ENCODE measurements around the gene CREB5. TPM values are rescaled to one million over a fixed set of nuclear protein-coding genes. Genes with fewer than 3 reads are reported as not detected.

The CREB5 gene
- polyA plus RNA-seq, 1 donor from 2014 or later = 3.7 TPM

GRCh38 chr7:28509251-28510025 lies 97.1 kb downstream of the CREB5 start:
- Histone ChIP-seq H3K79me2 (replicated peaks; ENCODE audit: insufficient read depth, low read length) (no peaks in the 10 kb centered on the region), H3F3A (ENCODE audit: insufficient read depth, low read length, poor library complexity, severe bottlenecking) (no peaks in the 10 kb centered on the region), H3K9me3 (ENCODE audit: low read length) (no peaks in the 10 kb centered on the region), H3K4me2 (ENCODE audit: low read length) (no peak overlapping the region), H3K27me3 (ENCODE audit: insufficient read depth, low read depth, low read length) (no peaks in the 10 kb centered on the region), H4K20me1 (ENCODE audit: insufficient read depth) (no peaks in the 10 kb centered on the region), H3K9me2 (ENCODE audit: insufficient read depth, low read length) (no peaks in the 10 kb centered on the region), H3K36me3 (ENCODE audit: insufficient read depth, low read length) (no peaks in the 10 kb centered on the region), H2AFZ (ENCODE audit: low read depth, low read length) (no peak overlapping the region), H3K9ac (ENCODE audit: low read length) (no peak overlapping the region), H3K4me3 (ENCODE audit: low read length) (no peak overlapping the region), H3K27ac (ENCODE audit: low read length) (no peak overlapping the region)
- TF ChIP-seq TAF1 (IDR thresholded peaks at IDR 0.05; ENCODE audit: low read depth) (no peak), RAD21 (conservative IDR thresholded peaks at IDR 0.05) (no peak), EP300 (conservative IDR thresholded peaks at IDR 0.05; ENCODE audit: poor library complexity, severe bottlenecking) (no peak), MXI1 (conservative IDR thresholded peaks at IDR 0.05; ENCODE audit: poor library complexity, severe bottlenecking) (no peak), REST (IDR thresholded peaks at IDR 0.05; ENCODE audit: borderline replicate concordance) (no peak), CTCF (IDR thresholded peaks at IDR 0.05; ENCODE audit: poor library complexity, severe bottlenecking) (no peak), SMC3 (conservative IDR thresholded peaks at IDR 0.05; ENCODE audit: poor library complexity) (no peak), POLR2AphosphoS5 (IDR thresholded peaks at IDR 0.05) (no peak), EZH2 (IDR thresholded peaks at IDR 0.05; ENCODE audit: borderline replicate concordance, insufficient read depth, low read length, poor library complexity, severe bottlenecking) (no peak)

- no peak overlapping the region for H2AFZ ChIP-seq (ENCODE audit: low read depth, low read length)
- H3K4me2 ChIP-seq (ENCODE audit: low read length) = no peak overlapping the region
- no peaks in the 10 kb centered on the region for H3K79me2 ChIP-seq (replicated peaks; ENCODE audit: insufficient read depth, low read length)
- H3K4me3 ChIP-seq (ENCODE audit: low read length) = no peak overlapping the region
- TF ChIP-seq REST (IDR thresholded peaks at IDR 0.05; ENCODE audit: borderline replicate concordance) = no peak
- TF ChIP-seq EP300 (conservative IDR thresholded peaks at IDR 0.05; ENCODE audit: poor library complexity, severe bottlenecking) = no peak
- no peak for TF ChIP-seq RAD21 (conservative IDR thresholded peaks at IDR 0.05)
- TF ChIP-seq TAF1 (IDR thresholded peaks at IDR 0.05; ENCODE audit: low read depth) = no peak
- no peak for TF ChIP-seq CTCF (IDR thresholded peaks at IDR 0.05; ENCODE audit: poor library complexity, severe bottlenecking)
- TF ChIP-seq SMC3 (conservative IDR thresholded peaks at IDR 0.05; ENCODE audit: poor library complexity) = no peak
- no peak for TF ChIP-seq MXI1 (conservative IDR thresholded peaks at IDR 0.05; ENCODE audit: poor library complexity, severe bottlenecking)
- no peak for TF ChIP-seq EZH2 (IDR thresholded peaks at IDR 0.05; ENCODE audit: borderline replicate concordance, insufficient read depth, low read length, poor library complexity, severe bottlenecking)
- TF ChIP-seq POLR2AphosphoS5 (IDR thresholded peaks at IDR 0.05) = no peak
- no peak overlapping the region for H3K27ac ChIP-seq (ENCODE audit: low read length)
- H3F3A ChIP-seq (ENCODE audit: insufficient read depth, low read length, poor library complexity, severe bottlenecking) = no peaks in the 10 kb centered on the region
- no peaks in the 10 kb centered on the region for H3K27me3 ChIP-seq (ENCODE audit: insufficient read depth, low read depth, low read length)
- H3K9me3 ChIP-seq (ENCODE audit: low read length) = no peaks in the 10 kb centered on the region
- no peaks in the 10 kb centered on the region for H4K20me1 ChIP-seq (ENCODE audit: insufficient read depth)
- no peaks in the 10 kb centered on the region for H3K36me3 ChIP-seq (ENCODE audit: insufficient read depth, low read length)
- no peak overlapping the region for H3K9ac ChIP-seq (ENCODE audit: low read length)
- no peaks in the 10 kb centered on the region for H3K9me2 ChIP-seq (ENCODE audit: insufficient read depth, low read length)
These were observed 97.7 kb downstream of the CREB5 start for GRCh38 chr7:28510026-28510369.
